ENCODE measurements around the gene ZWINT. TPM values are rescaled to one million over a fixed set of nuclear protein-coding genes. Genes with fewer than 3 reads are reported as not detected.

The ZWINT gene
- total RNA-seq, 1 donor from 2014 or later = 10.2 TPM

DNA sequence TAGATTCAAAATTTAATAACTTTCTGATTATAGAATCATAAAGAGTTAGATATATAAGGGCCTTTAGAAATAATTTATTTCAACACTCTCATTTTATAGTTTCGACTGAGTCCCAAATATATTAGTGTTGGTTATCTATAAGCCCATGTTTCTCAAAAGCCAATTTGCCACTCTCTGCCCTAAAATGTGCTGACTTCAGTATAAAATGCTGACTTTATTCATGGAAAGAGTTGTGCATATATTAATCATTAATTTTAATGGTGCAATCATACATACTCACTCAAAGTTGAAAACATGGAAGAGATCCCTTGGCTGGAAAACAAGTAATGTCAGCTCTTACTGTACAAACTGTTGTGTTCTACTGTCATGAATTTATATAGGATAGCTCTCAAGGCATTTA is 19.4 kb downstream of the ZWINT start:
- no peaks in the 10 kb centered on the region for H3K27me3 Mint-ChIP-seq (ENCODE audit: low read depth)
- H3K27ac Mint-ChIP-seq (ENCODE audit: unreplicated experiment) = no peak overlapping the region
- TF ChIP-seq, protein P1, sequence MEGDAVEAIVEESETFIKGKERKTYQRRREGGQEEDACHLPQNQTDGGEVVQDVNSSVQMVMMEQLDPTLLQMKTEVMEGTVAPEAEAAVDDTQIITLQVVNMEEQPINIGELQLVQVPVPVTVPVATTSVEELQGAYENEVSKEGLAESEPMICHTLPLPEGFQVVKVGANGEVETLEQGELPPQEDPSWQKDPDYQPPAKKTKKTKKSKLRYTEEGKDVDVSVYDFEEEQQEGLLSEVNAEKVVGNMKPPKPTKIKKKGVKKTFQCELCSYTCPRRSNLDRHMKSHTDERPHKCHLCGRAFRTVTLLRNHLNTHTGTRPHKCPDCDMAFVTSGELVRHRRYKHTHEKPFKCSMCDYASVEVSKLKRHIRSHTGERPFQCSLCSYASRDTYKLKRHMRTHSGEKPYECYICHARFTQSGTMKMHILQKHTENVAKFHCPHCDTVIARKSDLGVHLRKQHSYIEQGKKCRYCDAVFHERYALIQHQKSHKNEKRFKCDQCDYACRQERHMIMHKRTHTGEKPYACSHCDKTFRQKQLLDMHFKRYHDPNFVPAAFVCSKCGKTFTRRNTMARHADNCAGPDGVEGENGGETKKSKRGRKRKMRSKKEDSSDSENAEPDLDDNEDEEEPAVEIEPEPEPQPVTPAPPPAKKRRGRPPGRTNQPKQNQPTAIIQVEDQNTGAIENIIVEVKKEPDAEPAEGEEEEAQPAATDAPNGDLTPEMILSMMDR (IDR thresholded peaks at IDR 0.05) = no peak
- DNase-seq (ENCODE audit: low spot score) = no peak
- H3K9me3 Mint-ChIP-seq (ENCODE audit: low read depth) = peaks cover 9% of the 10 kb centered on the region
- H3K4me3 Mint-ChIP-seq (ENCODE audit: unreplicated experiment) = no peak overlapping the region
- H3K36me3 Mint-ChIP-seq (ENCODE audit: low read depth) = no peaks in the 10 kb centered on the region
- H3K4me1 Mint-ChIP-seq (ENCODE audit: low read depth) = no peaks in the 10 kb centered on the region

DNA sequence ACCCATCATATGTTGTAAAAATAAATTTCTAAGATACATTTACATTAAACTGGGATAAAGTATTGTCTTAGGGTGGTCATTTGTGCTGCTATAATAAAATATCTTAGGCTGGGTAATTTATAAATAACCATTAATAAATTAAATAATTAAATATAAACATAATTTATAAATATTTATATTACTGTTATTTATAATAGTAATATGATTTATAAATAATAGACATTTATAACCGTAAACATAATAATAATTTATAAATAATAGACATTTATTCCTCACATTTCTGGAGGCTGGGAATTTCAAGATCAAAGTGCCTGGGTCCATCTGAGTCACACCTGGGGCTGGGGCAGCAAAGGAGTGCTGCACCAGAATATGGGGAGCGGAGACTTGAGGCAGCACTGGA is 31.1 kb downstream of the ZWINT start:
- Mint-ChIP-seq H3K27ac (ENCODE audit: unreplicated experiment) (no peak overlapping the region), H3K36me3 (ENCODE audit: low read depth) (no peaks in the 10 kb centered on the region), H3K9me3 (ENCODE audit: low read depth) (peaks cover 5% of the 10 kb centered on the region), H3K27me3 (ENCODE audit: low read depth) (peaks cover 7% of the 10 kb centered on the region), H3K4me3 (ENCODE audit: unreplicated experiment) (no peak overlapping the region), H3K4me1 (ENCODE audit: low read depth) (no peaks in the 10 kb centered on the region)
- no peak for DNase-seq (ENCODE audit: low spot score)
- TF ChIP-seq, protein P1 (IDR thresholded peaks at IDR 0.05) = no peak

DNA sequence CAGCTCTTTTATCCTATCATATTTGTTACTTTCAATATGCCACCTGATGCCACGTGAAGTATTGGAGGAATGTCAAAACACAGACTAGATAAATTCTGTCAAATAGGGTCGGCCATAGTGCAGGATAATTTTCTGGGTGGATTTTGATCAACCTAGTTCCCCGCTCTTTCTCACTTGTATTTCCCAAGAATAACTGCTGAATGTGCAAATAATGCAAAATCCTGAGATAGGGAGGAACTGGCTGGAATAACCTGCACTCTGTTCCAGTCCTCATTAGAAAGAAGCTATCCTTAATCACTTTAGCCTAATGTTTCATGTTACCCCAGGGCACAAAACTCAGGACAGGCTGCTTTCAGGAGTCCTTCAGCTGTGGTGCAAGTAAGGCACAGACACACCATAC is 33.9 kb downstream of the ZWINT start:
- Mint-ChIP-seq H3K27me3 (ENCODE audit: low read depth) (peaks cover 10% of the 10 kb centered on the region), H3K4me3 (ENCODE audit: unreplicated experiment) (no peak overlapping the region), H3K4me1 (ENCODE audit: low read depth) (no peaks in the 10 kb centered on the region), H3K9me3 (ENCODE audit: low read depth) (no peaks in the 10 kb centered on the region), H3K27ac (ENCODE audit: unreplicated experiment) (no peak overlapping the region), H3K36me3 (ENCODE audit: low read depth) (no peaks in the 10 kb centered on the region)
- TF ChIP-seq, protein P1 (IDR thresholded peaks at IDR 0.05) = no peak
- DNase-seq (ENCODE audit: low spot score) = no peak

DNA sequence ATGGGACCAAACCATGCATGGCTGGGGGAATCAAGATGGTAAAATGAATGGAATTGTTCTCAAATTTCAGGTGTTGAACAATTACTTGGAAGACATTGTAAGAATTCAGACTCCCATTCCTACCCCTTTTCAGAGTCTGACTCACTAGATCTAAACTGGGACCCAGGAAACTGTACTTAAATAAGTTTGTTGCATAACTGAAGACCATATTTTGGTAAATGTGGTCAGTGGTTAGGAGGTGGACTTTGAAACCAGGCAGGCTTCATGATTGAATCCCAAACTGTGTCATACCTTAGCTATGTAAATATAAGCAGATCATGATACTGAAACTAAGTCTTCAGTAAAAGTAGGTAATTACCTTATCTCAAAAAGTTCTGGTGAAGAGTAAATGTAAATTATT is 41.7 kb downstream of the ZWINT start:
- TF ChIP-seq, protein P1 (IDR thresholded peaks at IDR 0.05) = no peak
- Mint-ChIP-seq H3K4me3 (ENCODE audit: unreplicated experiment) (no peak overlapping the region), H3K36me3 (ENCODE audit: low read depth) (no peaks in the 10 kb centered on the region), H3K4me1 (ENCODE audit: low read depth) (no peaks in the 10 kb centered on the region), H3K27ac (ENCODE audit: unreplicated experiment) (no peak overlapping the region), H3K27me3 (ENCODE audit: low read depth) (peaks cover 9% of the 10 kb centered on the region), H3K9me3 (ENCODE audit: low read depth) (peaks cover 2% of the 10 kb centered on the region)
- DNase-seq (ENCODE audit: low spot score) = no peak

DNA sequence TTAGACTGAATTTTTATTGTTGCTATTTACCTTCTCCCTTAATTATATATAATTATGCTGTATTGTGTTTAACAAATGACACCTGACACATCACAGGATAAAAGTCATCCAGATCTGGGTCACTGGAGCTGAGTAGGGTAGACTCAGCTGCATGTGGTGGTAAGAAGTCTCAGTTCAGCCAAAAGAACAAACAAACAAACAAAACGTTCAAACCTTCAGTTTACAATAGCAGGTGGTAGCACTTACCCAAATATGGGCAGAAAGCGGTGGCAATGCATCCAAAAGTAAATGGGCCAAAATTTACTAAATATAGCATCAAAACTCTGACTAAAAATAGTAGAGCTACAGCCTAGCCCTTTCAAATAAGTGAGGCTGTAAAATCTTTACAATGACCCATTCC is 42.2 kb downstream of the ZWINT start:
- Mint-ChIP-seq H3K27me3 (ENCODE audit: low read depth) (peaks cover 12% of the 10 kb centered on the region), H3K27ac (ENCODE audit: unreplicated experiment) (no peak overlapping the region), H3K4me1 (ENCODE audit: low read depth) (no peaks in the 10 kb centered on the region), H3K4me3 (ENCODE audit: unreplicated experiment) (no peak overlapping the region), H3K36me3 (ENCODE audit: low read depth) (no peaks in the 10 kb centered on the region), H3K9me3 (ENCODE audit: low read depth) (peaks cover 2% of the 10 kb centered on the region)
- no peak for DNase-seq (ENCODE audit: low spot score)
- TF ChIP-seq, protein P1 (IDR thresholded peaks at IDR 0.05) = no peak

Measured in chondrocyte (in vitro differentiated cells).